Trophoblast cell (in vitro differentiated cells and primary cell): ENCODE data around the gene ARHGEF40.

Experiments
- DNase-seq, 2 donors: peaks; one replicate each; pipeline ENCODE4 v3.0.0-alpha.2; 2016
- H2AFZ ChIP-seq: 2 replicates; pipeline ENCODE4 v1.6.1; 2013; ENCODE audit warnings: low read length, moderate library complexity, mild to moderate bottlenecking; ENCODE audit not compliant: insufficient read depth, poor library complexity
- H2AK5ac ChIP-seq: 2 replicates; pipeline ENCODE4 v1.6.1; 2013; ENCODE audit warnings: mild to moderate bottlenecking, low read length
- H2BK120ac ChIP-seq: 2 replicates; pipeline ENCODE4 v1.6.1; 2013; ENCODE audit warnings: low read length, mild to moderate bottlenecking, moderate library complexity; ENCODE audit not compliant: insufficient read depth, poor library complexity
- H2BK12ac ChIP-seq: 2 replicates; pipeline ENCODE4 v1.6.1; 2013; ENCODE audit warnings: mild to moderate bottlenecking, low read length, moderate library complexity
- H2BK5ac ChIP-seq: 2 replicates; pipeline ENCODE4 v1.6.1; 2013; ENCODE audit warnings: low read length, low read depth, moderate library complexity, mild to moderate bottlenecking; ENCODE audit not compliant: poor library complexity
- H3K14ac ChIP-seq: 2 replicates; pipeline ENCODE4 v1.6.1; 2013; ENCODE audit warnings: mild to moderate bottlenecking, low read length
- H3K18ac ChIP-seq: 2 replicates; pipeline ENCODE4 v1.6.1; 2013; ENCODE audit warnings: mild to moderate bottlenecking, low read length
- H3K23ac ChIP-seq: 2 replicates; pipeline ENCODE4 v1.6.1; 2013; ENCODE audit warnings: low read length
- H3K27ac ChIP-seq: 2 replicates; pipeline ENCODE4 v1.5.1; 2013; ENCODE audit warnings: low read depth, mild to moderate bottlenecking, inconsistent platforms, low read length, moderate library complexity
- H3K27me3 ChIP-seq: 2 replicates; pipeline ENCODE4 v1.6.1; 2013; ENCODE audit warnings: inconsistent platforms, mild to moderate bottlenecking, low read length, moderate library complexity; ENCODE audit not compliant: insufficient read depth
- H3K36me3 ChIP-seq, 2 experiments: 1 replicate in 1 of 2; 2 replicates in 1 of 2; pipeline ENCODE4 v1.6.1; 2013; ENCODE audit warnings: low read length in 2 of 2, mild to moderate bottlenecking in 2 of 2, moderate library complexity in 1 of 2; ENCODE audit not compliant: insufficient read depth in 2 of 2, control insufficient read depth in 1 of 2
- H3K4ac ChIP-seq: 2 replicates; pipeline ENCODE4 v1.6.1; 2013; ENCODE audit warnings: low read depth, mild to moderate bottlenecking, low read length, moderate library complexity
- H3K4me1 ChIP-seq, 2 experiments: 1 replicate in 1 of 2; 2 replicates in 1 of 2; pipeline ENCODE4 v1.6.1; 2013; ENCODE audit warnings: low read length in 2 of 2, mild to moderate bottlenecking in 2 of 2, moderate library complexity in 1 of 2; ENCODE audit not compliant: insufficient read depth in 2 of 2, control insufficient read depth in 1 of 2
- H3K4me2 ChIP-seq: 2 replicates; pipeline ENCODE4 v1.6.1; 2013; ENCODE audit warnings: inconsistent platforms, mild to moderate bottlenecking, low read length, moderate library complexity
- H3K4me3 ChIP-seq: 2 replicates; pipeline ENCODE4 v1.5.1; 2013; ENCODE audit warnings: mild to moderate bottlenecking, low read depth, low read length, inconsistent platforms
- H3K79me1 ChIP-seq: one replicate; pipeline ENCODE4 v1.6.1; 2013; ENCODE audit warnings: low read length
- H3K79me2 ChIP-seq: 2 replicates; pipeline ENCODE4 v1.6.1; 2013; ENCODE audit warnings: low read length, mild to moderate bottlenecking; ENCODE audit not compliant: control insufficient read depth, insufficient read depth, poor library complexity
- H3K9ac ChIP-seq: 2 replicates; pipeline ENCODE4 v1.6.1; 2013; ENCODE audit warnings: mild to moderate bottlenecking, low read length
- H3K9me3 ChIP-seq: 2 replicates; pipeline ENCODE4 v1.6.1; 2013; ENCODE audit warnings: low read depth, mild to moderate bottlenecking, control low read depth, inconsistent platforms, low read length; ENCODE audit not compliant: insufficient read depth
- H4K12ac ChIP-seq: 2 replicates; pipeline ENCODE4 v1.6.1; 2013; ENCODE audit warnings: low read depth, mild to moderate bottlenecking, low read length, moderate library complexity
- H4K8ac ChIP-seq: 2 replicates; pipeline ENCODE4 v1.6.1; 2013; ENCODE audit warnings: low read depth, mild to moderate bottlenecking, low read length, moderate library complexity
- H4K91ac ChIP-seq: one replicate; pipeline ENCODE4 v1.6.1; 2013; ENCODE audit warnings: low read depth, mild to moderate bottlenecking, low read length, moderate library complexity
- WGBS: extraction: QIAGEN DNeasy Blood & Tissue Kit; methylation state at CpG from one replicate; pipeline ENCODE4 v1.1.7; 2013; ENCODE audit warnings: missing lambda C conversion rate; ENCODE audit not compliant: insufficient read length, insufficient coverage; ENCODE audit errors: extremely low coverage; 5-methylcytosine and 5-hydroxymethylcytosine counted together

The ARHGEF40 gene

DNA sequence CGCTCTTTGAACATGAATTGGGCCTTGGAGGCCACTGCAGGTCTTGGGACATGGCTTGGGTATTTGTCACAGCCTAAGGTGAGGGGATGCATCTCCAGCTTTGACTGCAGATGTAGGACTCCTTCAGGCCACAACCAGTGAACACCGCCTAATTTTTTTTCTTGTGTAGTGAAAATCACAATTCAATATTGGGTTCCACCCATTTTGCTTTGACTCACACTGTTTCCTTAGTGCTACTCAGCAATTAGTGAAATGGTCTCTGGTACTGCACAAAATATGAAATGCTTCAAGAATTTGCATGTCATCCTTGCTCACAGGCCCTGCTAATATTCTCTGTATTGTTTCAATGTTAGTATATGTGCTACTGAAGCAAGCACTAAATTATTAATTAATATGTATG is 43.3 kb downstream of the ARHGEF40 start:
- Histone ChIP-seq H3K18ac (no peak overlapping the region), H3K79me1 (no peaks in the 10 kb centered on the region), H3K36me3 (no peaks in the 10 kb centered on the region), H3K14ac (no peak overlapping the region), H2BK120ac (no peak overlapping the region), H3K27me3 (no peaks in the 10 kb centered on the region), H2AK5ac (no peak overlapping the region), H3K9ac (no peak overlapping the region), H3K9me3 (no peaks in the 10 kb centered on the region), H3K4me2 (no peak overlapping the region), H2BK12ac (no peak overlapping the region), H3K4me1 (no peaks in the 10 kb centered on the region), H3K79me2 (no peaks in the 10 kb centered on the region), H4K8ac (no peak overlapping the region), H3K4ac (no peak overlapping the region), H4K91ac (no peak overlapping the region), H2BK5ac (no peak overlapping the region), H3K23ac (no peak overlapping the region), H2AFZ (no peak overlapping the region), H3K27ac (no peak overlapping the region), H4K12ac (no peak overlapping the region), H3K4me3 (no peak overlapping the region)
- no peak for DNase-seq
- WGBS = no CpG with 5 or more reads among the region's 2 CpGs

GRCh38 chr14:21118933-21119332 is 48.8 kb downstream of the ARHGEF40 start:
- Histone ChIP-seq H3K79me1 (no peaks in the 10 kb centered on the region), H3K79me2 (no peaks in the 10 kb centered on the region), H2BK12ac (no peak overlapping the region), H3K27ac (no peak overlapping the region), H3K36me3 (no peaks in the 10 kb centered on the region), H3K9ac (no peak overlapping the region), H3K9me3 (no peaks in the 10 kb centered on the region), H4K8ac (no peak overlapping the region), H4K91ac (no peak overlapping the region), H3K14ac (no peak overlapping the region), H4K12ac (no peak overlapping the region), H3K23ac (no peak overlapping the region), H2AK5ac (no peak overlapping the region), H2AFZ (no peak overlapping the region), H3K4ac (no peak overlapping the region), H3K4me1 (no peaks in the 10 kb centered on the region), H3K18ac (no peak overlapping the region), H3K27me3 (no peaks in the 10 kb centered on the region), H2BK120ac (no peak overlapping the region), H3K4me3 (no peak overlapping the region), H2BK5ac (no peak overlapping the region), H3K4me2 (no peak overlapping the region)
- DNase-seq = no peak
- WGBS = no CpG with 5 or more reads among the region's 3 CpGs

GRCh38 chr14:21120686-21121085 is 50.6 kb downstream of the ARHGEF40 start:
- Histone ChIP-seq H4K12ac (no peak overlapping the region), H2AK5ac (no peak overlapping the region), H3K9me3 (no peaks in the 10 kb centered on the region), H4K91ac (no peak overlapping the region), H3K18ac (no peak overlapping the region), H3K4me1 (no peaks in the 10 kb centered on the region), H2AFZ (no peak overlapping the region), H2BK120ac (no peak overlapping the region), H4K8ac (no peak overlapping the region), H3K79me1 (no peaks in the 10 kb centered on the region), H2BK12ac (no peak overlapping the region), H3K23ac (no peak overlapping the region), H3K4me2 (no peak overlapping the region), H3K4me3 (no peak overlapping the region), H3K36me3 (no peaks in the 10 kb centered on the region), H3K27me3 (no peaks in the 10 kb centered on the region), H3K9ac (no peak overlapping the region), H3K79me2 (no peaks in the 10 kb centered on the region), H3K4ac (no peak overlapping the region), H3K14ac (no peak overlapping the region), H3K27ac (no peak overlapping the region), H2BK5ac (no peak overlapping the region)
- whole genome bisulfite sequencing = no CpG with 5 or more reads among the region's 6 CpGs
- no peak for DNase-seq

GRCh38 chr14:21121122-21121521 is 51.0 kb downstream of the ARHGEF40 start:
- Histone ChIP-seq H3K18ac (no peak overlapping the region), H3K9me3 (peaks cover 2% of the 10 kb centered on the region), H4K12ac (no peak overlapping the region), H2AK5ac (no peak overlapping the region), H3K27ac (no peak overlapping the region), H3K4me3 (no peak overlapping the region), H4K91ac (no peak overlapping the region), H3K79me1 (no peaks in the 10 kb centered on the region), H2BK12ac (no peak overlapping the region), H3K4ac (no peak overlapping the region), H3K36me3 (no peaks in the 10 kb centered on the region), H3K23ac (no peak overlapping the region), H2BK120ac (no peak overlapping the region), H3K79me2 (no peaks in the 10 kb centered on the region), H3K4me1 (no peaks in the 10 kb centered on the region), H4K8ac (no peak overlapping the region), H3K4me2 (no peak overlapping the region), H2AFZ (no peak overlapping the region), H3K14ac (no peak overlapping the region), H3K9ac (no peak overlapping the region), H3K27me3 (no peaks in the 10 kb centered on the region), H2BK5ac (no peak overlapping the region)
- WGBS = no CpG with 5 or more reads among the region's 1 CpG
- no peak for DNase-seq
